ENCODE data around the gene M6PR.
"Not testable (repeated sequence)": the region's sequence is repeated elsewhere in the genome, so short reads cannot be mapped to it uniquely, and the experiment has no call there.

M6PR gene

GRCh38 chr12:8916154-8916553 lies 33.3 kb downstream of the M6PR start:
- Mint-ChIP-seq H3K4me1 (peaks cover 23% of the 10 kb centered on the region), H3K27ac (no peak overlapping the region), H3K27me3 (ENCODE audit: low read depth) (no peaks in the 10 kb centered on the region), H3K9me3 (no peaks in the 10 kb centered on the region), H3K4me3 (no peak overlapping the region), H3K36me3 (ENCODE audit: low read depth) (peaks cover 14% of the 10 kb centered on the region)
- no peak for TF ChIP-seq CTCF (IDR thresholded peaks at IDR 0.05; ENCODE audit: unreplicated experiment in 3 of 3)

GRCh38 chr12:8914716-8915526 lies 34.5 kb downstream of the M6PR start:
- Mint-ChIP-seq H3K4me3 (no peak overlapping the region), H3K27me3 (ENCODE audit: low read depth) (no peaks in the 10 kb centered on the region), H3K9me3 (no peaks in the 10 kb centered on the region), H3K36me3 (ENCODE audit: low read depth) (peaks cover 8% of the 10 kb centered on the region), H3K4me1 (peaks cover 23% of the 10 kb centered on the region), H3K27ac (no peak overlapping the region)
- no peak for TF ChIP-seq CTCF (IDR thresholded peaks at IDR 0.05; ENCODE audit: unreplicated experiment in 3 of 3)

GRCh38 chr12:8914033-8914715 lies 35.3 kb downstream of the M6PR start, which contains the start of gene PHC1:
TSS of gene PHC1 (plus strand) at chr12:8914509. CDS start at chr12:8917678, 3,169 bp downstream.
- Mint-ChIP-seq H3K4me1 (peaks cover 23% of the 10 kb centered on the region), H3K27ac (peak within 1 kb of the TSS; percentile 98 to 100 (median 99)), H3K4me3 (peak within 1 kb of the TSS; percentile 93 to 97 (median 94))
- H3K9me3 Mint-ChIP-seq; H3K36me3 Mint-ChIP-seq (ENCODE audit: low read depth); H3K27me3 Mint-ChIP-seq (ENCODE audit: low read depth): not testable (repeated sequence)
- TF ChIP-seq CTCF (IDR thresholded peaks at IDR 0.05; ENCODE audit: unreplicated experiment in 3 of 3): peak in 2 of 3 experiments; percentile 35 to 44

GRCh38 chr12:8913702-8914032 lies 35.8 kb downstream of the M6PR start:
- no peak for TF ChIP-seq CTCF (IDR thresholded peaks at IDR 0.05; ENCODE audit: unreplicated experiment in 3 of 3)
- peak overlapping the region; percentile 93 to 97 (median 94) for H3K4me3 Mint-ChIP-seq

GRCh38 chr12:8912914-8913313 lies 36.5 kb downstream of the M6PR start:
- no peaks in the 10 kb centered on the region for H3K27me3 Mint-ChIP-seq (ENCODE audit: low read depth)
- peaks cover 23% of the 10 kb centered on the region for H3K4me1 Mint-ChIP-seq
- H3K36me3 Mint-ChIP-seq (ENCODE audit: low read depth): no peaks in the 10 kb centered on the region

More at GRCh38 chr12:8913702-8914032, 35.8 kb downstream of the M6PR start:
- Mint-ChIP-seq H3K9me3 (no peaks in the 10 kb centered on the region), H3K27ac (peak overlapping the region; percentile 98 to 100 (median 99)), H3K36me3 (ENCODE audit: low read depth) (peaks cover 3% of the 10 kb centered on the region), H3K4me1 (peaks cover 23% of the 10 kb centered on the region), H3K27me3 (ENCODE audit: low read depth) (no peaks in the 10 kb centered on the region)

More at GRCh38 chr12:8912914-8913313, 36.5 kb downstream of the M6PR start:
- TF ChIP-seq CTCF (IDR thresholded peaks at IDR 0.05; ENCODE audit: unreplicated experiment in 3 of 3): peak in 2 of 3 experiments; percentile 21 to 28
- no peaks in the 10 kb centered on the region for H3K9me3 Mint-ChIP-seq
- H3K4me3 Mint-ChIP-seq: peak overlapping the region; percentile 93 to 97 (median 94)
- H3K27ac Mint-ChIP-seq: peak overlapping the region; percentile 98 to 100 (median 99)
